A673 (cell line): ENCODE results near the gene GPNMB. TPM values are rescaled to one million over a fixed set of nuclear protein-coding genes. Genes with fewer than 3 reads are reported as not detected.
"Not testable (repeated sequence)": the region's sequence is repeated elsewhere in the genome, so short reads cannot be mapped to it uniquely, and the experiment has no call there.

Source experiments
- BruUV-seq: library from RNA; stranded (reverse); fragments of 400-500 nt; replicated peaks from 2 replicates; lab custom pipeline; 2021; lab: Mats Ljungman, UMichigan
- CTCF ChIA-PET: fragments of 300-600 bp; sonication (Branson Sonifier 250); formaldehyde crosslinking; loops from one replicate; lab custom pipeline; 2022; ENCODE audit warnings: antibody characterized with exemption; lab: Charles Lee
- POLR2A ChIA-PET: fragments of 300-600 bp; sonication (Branson Sonifier 250); formaldehyde crosslinking; loops from one replicate; lab custom pipeline; 2022; ENCODE audit warnings: antibody characterized with exemption; ENCODE audit not compliant: low non-redundant PET; lab: Charles Lee
- DNase-seq: peaks from one replicate; pipeline ENCODE4 v3.0.0-alpha.2; 2015; ENCODE audit warnings: low spot score
- H3K27ac ChIP-seq: fragments of 200-600 bp; sonication (generic); 2 replicates; pipeline ENCODE4 v1.5.1; 2016; ENCODE audit warnings: mixed run types, low read depth, mild to moderate bottlenecking, mixed read lengths, antibody characterized with exemption, low read length; ENCODE audit not compliant: poor library complexity, severe bottlenecking
- H3K27me3 ChIP-seq: fragments of 200-600 bp; sonication (generic); replicated peaks from 2 replicates; pipeline ENCODE4 v1.6.1; 2017; ENCODE audit warnings: mixed run types, low read depth, mild to moderate bottlenecking, mixed read lengths, antibody characterized with exemption, low read length; ENCODE audit not compliant: insufficient read depth, poor library complexity
- H3K36me3 ChIP-seq: fragments of 200-600 bp; sonication (generic); 2 replicates; pipeline ENCODE4 v1.6.1; 2016; ENCODE audit warnings: mixed run types, mild to moderate bottlenecking, mixed read lengths, antibody characterized with exemption, low read length; ENCODE audit not compliant: insufficient read depth, poor library complexity, severe bottlenecking
- H3K4me1 ChIP-seq: fragments of 200-600 bp; sonication (generic); 2 replicates; pipeline ENCODE4 v1.6.1; 2017; ENCODE audit warnings: mixed run types, mild to moderate bottlenecking, mixed read lengths, antibody characterized with exemption, low read length; ENCODE audit not compliant: insufficient read depth, poor library complexity, severe bottlenecking
- H3K4me3 ChIP-seq: fragments of 200-600 bp; sonication (generic); 2 replicates; pipeline ENCODE4 v1.5.1; 2016; ENCODE audit warnings: low read depth, mixed run types, mild to moderate bottlenecking, mixed read lengths, low read length; ENCODE audit not compliant: poor library complexity, severe bottlenecking
- H3K9me3 ChIP-seq: fragments of 200-600 bp; sonication (generic); 2 replicates; pipeline ENCODE4 v1.6.1; 2016; ENCODE audit warnings: mixed run types, low read depth, mild to moderate bottlenecking, mixed read lengths, antibody characterized with exemption, low read length; ENCODE audit not compliant: poor library complexity, severe bottlenecking
- CTCF ChIP-seq: fragments of 300-800, 200-600 bp; sonication (generic); conservative IDR thresholded peaks from 2 replicates; pipeline ENCODE4 v1.5.1; 2017; ENCODE audit warnings: low read depth, mild to moderate bottlenecking, antibody characterized with exemption, low read length, moderate library complexity, mixed read lengths
- EZH2 ChIP-seq: fragments of 200-600 bp; sonication (generic); IDR thresholded peaks from 2 replicates; pipeline ENCODE4 v1.6.1; 2017; ENCODE audit warnings: borderline replicate concordance, low read depth, mild to moderate bottlenecking, mixed read lengths, antibody characterized with exemption, low read length; ENCODE audit not compliant: poor library complexity, severe bottlenecking
- intact Hi-C: fragments of 100-400 bp; cut with micrococcal nuclease; formaldehyde crosslinking; loops from one replicate; pipeline ENCODE4 v1.10.0; 2022; ENCODE audit not compliant: unreplicated experiment
- total RNA-seq: library from RNA; stranded (reverse); gene quantifications from 2 replicates; pipeline ENCODE4 v1.2.3, GENCODE V29; 2021

GPNMB gene
- total RNA-seq, 1 experiment from 2014 or later = 2.1 TPM

- DNase-seq = peak; percentile 28
- Histone ChIP-seq H3K4me1 (peaks cover 11% of the 10 kb centered on the region), H3K4me3 (peak overlapping the region; percentile 93), H3K9me3 (no peaks in the 10 kb centered on the region), H3K36me3 (peaks cover 13% of the 10 kb centered on the region), H3K27ac (peak overlapping the region; percentile 88), H3K27me3 (no peaks in the 10 kb centered on the region)
- BruUV-seq = no TSS peak
- ChIA-PET CTCF (no interaction called here), POLR2A (no interaction called here)
- intact Hi-C loops = no loop called here
- TF ChIP-seq EZH2 (no peak), CTCF (no peak)
Observed at GRCh38 chr7:23299770-23300300, 53.3 kb downstream of the GPNMB start.

- no TSS peak for BruUV-seq
- no peak for TF ChIP-seq CTCF
- no peak for TF ChIP-seq EZH2
- intact Hi-C loops = no loop called here
- ChIA-PET CTCF (no interaction called here), POLR2A (no interaction called here)
- Histone ChIP-seq H3K4me3 (no peak overlapping the region), H3K36me3 (peaks cover 61% of the 10 kb centered on the region), H3K27me3 (no peaks in the 10 kb centered on the region), H3K9me3 (no peaks in the 10 kb centered on the region), H3K4me1 (peaks cover 8% of the 10 kb centered on the region), H3K27ac (no peak overlapping the region)
- DNase-seq = no peak
Observed at GRCh38 chr7:23306936-23307521, 60.5 kb downstream of the GPNMB start.

- no peak overlapping the region for H3K27ac ChIP-seq
- H3K27me3 ChIP-seq = no peaks in the 10 kb centered on the region
- TF ChIP-seq CTCF = no peak
- no peak for TF ChIP-seq EZH2
- CTCF ChIA-PET = no interaction called here
- POLR2A ChIA-PET = no interaction called here
- H3K36me3 ChIP-seq = peaks cover 74% of the 10 kb centered on the region
- intact Hi-C loops = no loop called here
- no TSS peak for BruUV-seq
- H3K4me3 ChIP-seq = no peak overlapping the region
- peaks cover 8% of the 10 kb centered on the region for H3K4me1 ChIP-seq
- H3K9me3 ChIP-seq = no peaks in the 10 kb centered on the region
- no peak for DNase-seq
Observed at GRCh38 chr7:23308754-23309153, 62.2 kb downstream of the GPNMB start.

- DNase-seq, BruUV-seq, POLR2A ChIA-PET, intact Hi-C loops, H3K4me3 ChIP-seq, H3K4me1 ChIP-seq, H3K9me3 ChIP-seq, H3K27ac ChIP-seq, CTCF ChIA-PET, H3K27me3 ChIP-seq: not testable (repeated sequence)
- peaks cover 76% of the 10 kb centered on the region for H3K36me3 ChIP-seq
Observed at GRCh38 chr7:23312141-23312540, 65.6 kb downstream of the GPNMB start.
